H1 (cell line): ENCODE data around the gene LFNG. TPM values are rescaled to one million over a fixed set of nuclear protein-coding genes. Genes with fewer than 3 reads are reported as not detected.

Experiments
- ASH2L ChIP-seq: fragments of 200-600, 300-600 bp; sonication (generic); IDR thresholded peaks from one replicate; pipeline ENCODE4 v1.7.1; 2017; ENCODE audit warnings: low read length
- ATF2 ChIP-seq: IDR thresholded peaks from 2 replicates; pipeline ENCODE4 v1.6.1; 2012; ENCODE audit warnings: low read length, inconsistent platforms
- BCL11A ChIP-seq, 2 experiments: IDR thresholded peaks; one replicate each; pipeline ENCODE4 v1.6.1; 2011; ENCODE audit warnings: low read depth in 2 of 2, low read length in 2 of 2, mild to moderate bottlenecking in 2 of 2
- KDM1A ChIP-seq: fragments of 200-600, 300-600 bp; sonication (generic); IDR thresholded peaks from 2 replicates; pipeline ENCODE4 v1.7.1; 2016; ENCODE audit warnings: mild to moderate bottlenecking, low read length, borderline replicate concordance
- MAFK ChIP-seq: IDR thresholded peaks from 2 replicates; pipeline ENCODE4 v1.6.1; 2012; ENCODE audit warnings: low read depth, mild to moderate bottlenecking, improper control_type of control experiment, low read length
- TBP ChIP-seq: IDR thresholded peaks from 2 replicates; pipeline ENCODE4 v1.6.1; 2011; ENCODE audit warnings: low read depth, low read length, improper control_type of control experiment
- ZNF274 ChIP-seq: IDR thresholded peaks from 2 replicates; pipeline ENCODE4 v1.7.0; 2012; ENCODE audit warnings: low read length, borderline replicate concordance; ENCODE audit errors: extremely low read depth
- polyA plus RNA-seq, 7 experiments: library from polyadenylated mRNA; depleted of rRNA in 3 of 7; stranded (reverse) in 5 of 7; unstranded in 2 of 7; fragments of >200 nt in 5 of 7; fragments of 200-250 nt in 2 of 7; gene quantifications; 1 replicate in 5 of 7; 2 replicates in 1 of 7; 4 replicates in 1 of 7; pipeline versions ENCODE4 v1.2.1 to v1.2.3, GENCODE V29; 2011 to 2013; ENCODE audit warnings: missing spikeins in 2 of 7, mixed read lengths in 2 of 7
- total RNA-seq: library from RNA; stranded (reverse); fragmentation: NEBNext Ultra II Directional; extraction: Animal tissue kit (Norgen Biotek cat#: 25700); gene quantifications from 2 replicates; pipeline ENCODE4 v1.2.1, GENCODE V29; 2021
- TF ChIP-seq, protein P1 (sequence below): fragments of 300-600 bp; sonication (generic); IDR thresholded peaks from 2 replicates; pipeline ENCODE4 v1.7.1; 2012; ENCODE audit warnings: low read length, moderate library complexity, mild to moderate bottlenecking, inconsistent platforms; ENCODE audit not compliant: insufficient replicate concordance

Gene LFNG
- total and polyA plus RNA-seq, 2 of the 8 experiments (the other 6 are each of a cell fraction or from before 2014, with no cell fraction given): 31.6 to 35.6 TPM

- TF ChIP-seq, protein P1, sequence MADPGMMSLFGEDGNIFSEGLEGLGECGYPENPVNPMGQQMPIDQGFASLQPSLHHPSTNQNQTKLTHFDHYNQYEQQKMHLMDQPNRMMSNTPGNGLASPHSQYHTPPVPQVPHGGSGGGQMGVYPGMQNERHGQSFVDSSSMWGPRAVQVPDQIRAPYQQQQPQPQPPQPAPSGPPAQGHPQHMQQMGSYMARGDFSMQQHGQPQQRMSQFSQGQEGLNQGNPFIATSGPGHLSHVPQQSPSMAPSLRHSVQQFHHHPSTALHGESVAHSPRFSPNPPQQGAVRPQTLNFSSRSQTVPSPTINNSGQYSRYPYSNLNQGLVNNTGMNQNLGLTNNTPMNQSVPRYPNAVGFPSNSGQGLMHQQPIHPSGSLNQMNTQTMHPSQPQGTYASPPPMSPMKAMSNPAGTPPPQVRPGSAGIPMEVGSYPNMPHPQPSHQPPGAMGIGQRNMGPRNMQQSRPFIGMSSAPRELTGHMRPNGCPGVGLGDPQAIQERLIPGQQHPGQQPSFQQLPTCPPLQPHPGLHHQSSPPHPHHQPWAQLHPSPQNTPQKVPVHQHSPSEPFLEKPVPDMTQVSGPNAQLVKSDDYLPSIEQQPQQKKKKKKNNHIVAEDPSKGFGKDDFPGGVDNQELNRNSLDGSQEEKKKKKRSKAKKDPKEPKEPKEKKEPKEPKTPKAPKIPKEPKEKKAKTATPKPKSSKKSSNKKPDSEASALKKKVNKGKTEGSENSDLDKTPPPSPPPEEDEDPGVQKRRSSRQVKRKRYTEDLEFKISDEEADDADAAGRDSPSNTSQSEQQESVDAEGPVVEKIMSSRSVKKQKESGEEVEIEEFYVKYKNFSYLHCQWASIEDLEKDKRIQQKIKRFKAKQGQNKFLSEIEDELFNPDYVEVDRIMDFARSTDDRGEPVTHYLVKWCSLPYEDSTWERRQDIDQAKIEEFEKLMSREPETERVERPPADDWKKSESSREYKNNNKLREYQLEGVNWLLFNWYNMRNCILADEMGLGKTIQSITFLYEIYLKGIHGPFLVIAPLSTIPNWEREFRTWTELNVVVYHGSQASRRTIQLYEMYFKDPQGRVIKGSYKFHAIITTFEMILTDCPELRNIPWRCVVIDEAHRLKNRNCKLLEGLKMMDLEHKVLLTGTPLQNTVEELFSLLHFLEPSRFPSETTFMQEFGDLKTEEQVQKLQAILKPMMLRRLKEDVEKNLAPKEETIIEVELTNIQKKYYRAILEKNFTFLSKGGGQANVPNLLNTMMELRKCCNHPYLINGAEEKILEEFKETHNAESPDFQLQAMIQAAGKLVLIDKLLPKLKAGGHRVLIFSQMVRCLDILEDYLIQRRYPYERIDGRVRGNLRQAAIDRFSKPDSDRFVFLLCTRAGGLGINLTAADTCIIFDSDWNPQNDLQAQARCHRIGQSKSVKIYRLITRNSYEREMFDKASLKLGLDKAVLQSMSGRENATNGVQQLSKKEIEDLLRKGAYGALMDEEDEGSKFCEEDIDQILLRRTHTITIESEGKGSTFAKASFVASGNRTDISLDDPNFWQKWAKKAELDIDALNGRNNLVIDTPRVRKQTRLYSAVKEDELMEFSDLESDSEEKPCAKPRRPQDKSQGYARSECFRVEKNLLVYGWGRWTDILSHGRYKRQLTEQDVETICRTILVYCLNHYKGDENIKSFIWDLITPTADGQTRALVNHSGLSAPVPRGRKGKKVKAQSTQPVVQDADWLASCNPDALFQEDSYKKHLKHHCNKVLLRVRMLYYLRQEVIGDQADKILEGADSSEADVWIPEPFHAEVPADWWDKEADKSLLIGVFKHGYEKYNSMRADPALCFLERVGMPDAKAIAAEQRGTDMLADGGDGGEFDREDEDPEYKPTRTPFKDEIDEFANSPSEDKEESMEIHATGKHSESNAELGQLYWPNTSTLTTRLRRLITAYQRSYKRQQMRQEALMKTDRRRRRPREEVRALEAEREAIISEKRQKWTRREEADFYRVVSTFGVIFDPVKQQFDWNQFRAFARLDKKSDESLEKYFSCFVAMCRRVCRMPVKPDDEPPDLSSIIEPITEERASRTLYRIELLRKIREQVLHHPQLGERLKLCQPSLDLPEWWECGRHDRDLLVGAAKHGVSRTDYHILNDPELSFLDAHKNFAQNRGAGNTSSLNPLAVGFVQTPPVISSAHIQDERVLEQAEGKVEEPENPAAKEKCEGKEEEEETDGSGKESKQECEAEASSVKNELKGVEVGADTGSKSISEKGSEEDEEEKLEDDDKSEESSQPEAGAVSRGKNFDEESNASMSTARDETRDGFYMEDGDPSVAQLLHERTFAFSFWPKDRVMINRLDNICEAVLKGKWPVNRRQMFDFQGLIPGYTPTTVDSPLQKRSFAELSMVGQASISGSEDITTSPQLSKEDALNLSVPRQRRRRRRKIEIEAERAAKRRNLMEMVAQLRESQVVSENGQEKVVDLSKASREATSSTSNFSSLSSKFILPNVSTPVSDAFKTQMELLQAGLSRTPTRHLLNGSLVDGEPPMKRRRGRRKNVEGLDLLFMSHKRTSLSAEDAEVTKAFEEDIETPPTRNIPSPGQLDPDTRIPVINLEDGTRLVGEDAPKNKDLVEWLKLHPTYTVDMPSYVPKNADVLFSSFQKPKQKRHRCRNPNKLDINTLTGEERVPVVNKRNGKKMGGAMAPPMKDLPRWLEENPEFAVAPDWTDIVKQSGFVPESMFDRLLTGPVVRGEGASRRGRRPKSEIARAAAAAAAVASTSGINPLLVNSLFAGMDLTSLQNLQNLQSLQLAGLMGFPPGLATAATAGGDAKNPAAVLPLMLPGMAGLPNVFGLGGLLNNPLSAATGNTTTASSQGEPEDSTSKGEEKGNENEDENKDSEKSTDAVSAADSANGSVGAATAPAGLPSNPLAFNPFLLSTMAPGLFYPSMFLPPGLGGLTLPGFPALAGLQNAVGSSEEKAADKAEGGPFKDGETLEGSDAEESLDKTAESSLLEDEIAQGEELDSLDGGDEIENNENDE: no peak
- TF ChIP-seq ZNF274 (no peak), ATF2 (no peak), ASH2L (no peak), TBP (no peak), KDM1A (peak; percentile 77; the same call in 1 of the 2 replicates), BCL11A (IDR thresholded peaks at IDR 0.05; ENCODE audit: low read depth in 2 of 2, low read length in 2 of 2) (no peak), MAFK (no peak)
Measured at GRCh38 chr7:2501947-2502646, 17.5 kb upstream of the LFNG start (continued).
